K562 (cell line): Measurements from ENCODE around the gene ATG13. TPM values are rescaled to one million over a fixed set of nuclear protein-coding genes. Genes with fewer than 3 reads are reported as not detected.

Source experiments
- ATAC-seq: fragments of 200-7000 bp; cut with Tn5 transposase; 3 replicates; pipeline ENCODE4 v1.9.1; 2020; ENCODE audit warnings: moderate library complexity
- BruUV-seq: library from RNA; stranded (reverse); fragments of 400-500 nt; replicated peaks from 2 replicates; lab custom pipeline; 2021; lab: Mats Ljungman, UMichigan
- CTCF ChIA-PET: fragments of 300-600 bp; formaldehyde crosslinking; extraction: SDS; loops from one replicate; lab custom pipeline; 2021; ENCODE audit warnings: low intra/inter-chr PET ratio; lab: Yijun Ruan, JAX
- POLR2A ChIA-PET: fragments of 300-600, 350-650 bp; sonication (Branson Sonifier 250); formaldehyde crosslinking; extraction: SDS; loops from one replicate; lab custom pipeline; 2021; ENCODE audit warnings: antibody characterized with exemption, inconsistent platforms; lab: Yijun Ruan, JAX
- DNase-seq, 4 experiments: peaks; one replicate each; pipeline versions ENCODE4 v3.0.0 to v3.0.0-alpha.2; 2011 to 2018; ENCODE audit warnings: low spot score in 3 of 4, mixed read lengths in 3 of 4; ENCODE audit errors: extremely low read depth in 1 of 4
- FAIRE-seq: peaks from 2 replicates; lab custom pipeline; 2011; peaks lifted over from hg19 to GRCh38; lab: Jason Lieb, UNC
- H2AFZ ChIP-seq: 2 replicates; pipeline ENCODE4 v1.6.0; 2011; ENCODE audit warnings: low read depth, low read length, control low read depth, inconsistent platforms
- H3K27ac ChIP-seq: fragments of 200-600 bp; 3 replicates; pipeline ENCODE4 v1.8.0; 2011; ENCODE audit warnings: low read depth, mild to moderate bottlenecking, control low read depth, inconsistent platforms, low read length, moderate library complexity, mixed read lengths; ENCODE audit errors: extremely low read depth
- H3K27me3 ChIP-seq, 2 experiments: fragments of 300-600 bp in 1 of 2; 2 replicates in 1 of 2; 3 replicates in 1 of 2; pipeline versions ENCODE4 v1.6.0 to v1.8.0; 2011; ENCODE audit warnings: inconsistent platforms in 2 of 2, low read length in 2 of 2, mild to moderate bottlenecking in 1 of 2, mixed read lengths in 1 of 2, moderate library complexity in 1 of 2; ENCODE audit not compliant: control insufficient read depth in 2 of 2, insufficient read depth in 2 of 2
- H3K36me3 ChIP-seq: fragments of 300-600 bp; 3 replicates; pipeline ENCODE4 v1.8.0; 2011; ENCODE audit warnings: mild to moderate bottlenecking, low read length, inconsistent platforms; ENCODE audit not compliant: control insufficient read depth, insufficient read depth
- H3K4me1 ChIP-seq, 2 experiments: fragments of 200-600 bp in 1 of 2; replicated peaks in 1 of 2; 2 replicates in 1 of 2; 3 replicates in 1 of 2; pipeline versions ENCODE4 v1.5.1 to v1.8.0; 2011; ENCODE audit warnings: inconsistent platforms in 2 of 2, low read length in 2 of 2, mild to moderate bottlenecking in 1 of 2, mixed read lengths in 1 of 2, moderate library complexity in 1 of 2; ENCODE audit not compliant: control insufficient read depth in 2 of 2, insufficient read depth in 2 of 2
- H3K4me2 ChIP-seq: 2 replicates; pipeline ENCODE4 v1.6.1; 2011; ENCODE audit warnings: low read length, control low read depth, inconsistent platforms, mixed read lengths; ENCODE audit not compliant: insufficient read depth
- H3K4me3 ChIP-seq: fragments of 200-600 bp; sonication (generic), shearing (Covaris generic); 2 replicates; pipeline ENCODE4 v1.5.1; 2016; ENCODE audit warnings: control low read depth, inconsistent platforms
- H3K79me2 ChIP-seq: fragments of 200-600 bp; 3 replicates; pipeline ENCODE4 v1.8.0; 2011; ENCODE audit warnings: low read length, inconsistent platforms; ENCODE audit not compliant: control insufficient read depth, insufficient read depth
- H3K9ac ChIP-seq, 2 experiments: 2 replicates each; pipeline versions ENCODE4 v1.6.0 to v1.6.1; 2011; ENCODE audit warnings: low read depth in 2 of 2, low read length in 2 of 2, control low read depth in 1 of 2, inconsistent platforms in 1 of 2, mild to moderate bottlenecking in 1 of 2, mixed read lengths in 1 of 2; ENCODE audit not compliant: insufficient read depth in 1 of 2
- H3K9me1 ChIP-seq: one replicate; pipeline ENCODE4 v1.6.0; 2011; ENCODE audit warnings: inconsistent platforms, mild to moderate bottlenecking, low read length, moderate library complexity; ENCODE audit not compliant: control insufficient read depth, insufficient read depth
- H3K9me3 ChIP-seq: replicated peaks from 2 replicates; pipeline ENCODE4 v1.5.1; 2011; ENCODE audit warnings: low read depth, low read length, inconsistent platforms; ENCODE audit not compliant: control insufficient read depth, insufficient read depth
- H4K20me1 ChIP-seq: replicated peaks from 2 replicates; pipeline ENCODE4 v1.6.1; 2011; ENCODE audit warnings: low read length, inconsistent platforms, mixed read lengths; ENCODE audit not compliant: control insufficient read depth, insufficient read depth
- ARNT ChIP-seq, 2 experiments: fragments of 450-650 bp; IDR thresholded peaks; 2 replicates each; pipeline ENCODE4 v1.6.1; 2016; ENCODE audit warnings: mild to moderate bottlenecking in 1 of 2
- DDX20 ChIP-seq: fragments of 450-650 bp; IDR thresholded peaks from 2 replicates; pipeline ENCODE4 v1.6.1; 2016; ENCODE audit warnings: missing genetic modification characterization, low read depth, mild to moderate bottlenecking, missing compliant biosample characterization, moderate library complexity
- MTA1 ChIP-seq: fragments of 450-650 bp; IDR thresholded peaks from 2 replicates; pipeline ENCODE4 v1.6.1; 2017; ENCODE audit warnings: borderline replicate concordance
- NONO ChIP-seq, 2 experiments: fragments of 200-400 bp in 1 of 2; fragments of 450-650 bp in 1 of 2; formaldehyde crosslinking in 1 of 2; IDR thresholded peaks; 2 replicates each; pipeline ENCODE4 v1.6.1; 2017; ENCODE audit warnings: low read depth in 2 of 2, mild to moderate bottlenecking in 2 of 2, moderate library complexity in 2 of 2, low read length in 1 of 2
- RAD51 ChIP-seq: fragments of 450-650 bp; IDR thresholded peaks from 2 replicates; pipeline ENCODE4 v1.7.1; 2016; ENCODE audit warnings: low read depth, mild to moderate bottlenecking, borderline replicate concordance
- RB1 ChIP-seq: fragments of 450-650 bp; IDR thresholded peaks from 2 replicates; pipeline ENCODE4 v1.6.1; 2017; ENCODE audit warnings: low read depth, mild to moderate bottlenecking
- SMAD4 ChIP-seq: fragments of 250-450 bp; sonication (Bioruptor Pico); conservative IDR thresholded peaks from 2 replicates; pipeline ENCODE4 v1.8.0; 2021; ENCODE audit warnings: inconsistent platforms, mild to moderate bottlenecking, moderate library complexity
- WGBS: fragments of 100-300 bp; shearing (Covaris generic); methylation state at CpG from one replicate; pipeline ENCODE4 v1.1.6; 2016; ENCODE audit warnings: low coverage, mixed read lengths; ENCODE audit not compliant: insufficient coverage; ENCODE audit errors: missing lambda C conversion rate; 5-methylcytosine and 5-hydroxymethylcytosine counted together
- in situ Hi-C: fragments of 300-500 bp; cut with MboI; formaldehyde crosslinking; loops from 4 replicates; pipeline ENCODE4 v1.15.0; 2018; ENCODE audit warnings: inconsistent platforms, mixed read lengths
- intact Hi-C: fragments of 100-400 bp; cut with micrococcal nuclease; formaldehyde crosslinking; loops from 2 replicates; pipeline ENCODE4 v1.14.2; 2022
- polyA plus RNA-seq, 8 experiments: library from polyadenylated mRNA; depleted of rRNA in 4 of 8; stranded (reverse) in 5 of 8; unstranded in 3 of 8; fragments of >200 nt; fragmentation: Nextera tagmentation in 2 of 8; fragmentation: Illumina TruSeq in 1 of 8; extraction: Ambion mirVana in 2 of 8; extraction: Trizol in 1 of 8; gene quantifications; 2 replicates each; pipeline versions ENCODE4 v1.2.1 to v1.2.3, GENCODE V29; 2011 to 2014; ENCODE audit warnings: inconsistent platforms in 1 of 8, missing spikeins in 1 of 8
- total RNA-seq, 7 experiments: library from RNA; depleted of rRNA in 6 of 7; stranded (reverse); fragments of >200 nt in 6 of 7; fragmentation: Illumina TruSeq in 2 of 7; extraction: Trizol in 2 of 7; gene quantifications; 2 replicates each; pipeline versions ENCODE4 v1.2.1 to v1.2.3, GENCODE V29; 2011 to 2021; ENCODE audit warnings: low replicate concordance in 1 of 7
- TF ChIP-seq, protein P1 (sequence below): fragments of 450-650 bp; formaldehyde crosslinking; IDR thresholded peaks from 2 replicates; pipeline ENCODE4 v1.4.0; 2020; ENCODE audit warnings: mild to moderate bottlenecking, mixed read lengths

The ATG13 gene
- total and polyA plus RNA-seq, 9 of the 15 experiments (the other 6 are each of a cell fraction or from before 2014, with no cell fraction given): 13.1 to 61.5 (median 36.5) TPM

DNA sequence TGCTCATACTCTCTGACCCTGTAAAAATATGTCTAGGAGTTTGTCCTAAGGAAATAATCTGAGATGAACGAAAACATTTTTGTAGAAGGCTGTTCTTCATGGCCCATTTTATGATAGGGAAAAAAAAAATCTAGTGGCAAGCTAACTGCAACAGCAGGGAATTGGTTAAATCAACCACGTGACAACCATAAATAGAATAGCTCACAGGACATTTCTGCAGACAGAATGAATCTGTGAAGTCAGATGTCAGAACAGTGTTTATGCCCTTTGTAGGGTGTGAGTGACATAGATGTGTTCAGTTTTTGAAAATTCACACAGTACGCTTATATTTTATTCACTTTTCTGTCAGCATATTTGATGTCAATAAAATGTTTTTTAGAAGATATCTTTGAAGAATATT is 67.0 kb downstream of the ATG13 start:
- no peaks in the 10 kb centered on the region; a peak in 1 of 5 replicates for H3K4me1 ChIP-seq
- in situ Hi-C loops: no loop called here
- no peaks in the 10 kb centered on the region for H3K27me3 ChIP-seq
- H3K9me1 ChIP-seq: no peaks in the 10 kb centered on the region
- POLR2A ChIA-PET: interaction anchor here (1.1 kb wide), 1 partner anchor 10 kb away, joined by 5 read pairs; no protein-coding TSS in a partner anchor
- no peak overlapping the region for H3K4me3 ChIP-seq
- DNase-seq: no peak
- no peaks in the 10 kb centered on the region for H4K20me1 ChIP-seq
- 78% methylated on average over 3 of the region's 3 CpGs for WGBS
- BruUV-seq: no TSS peak
- H3K9me3 ChIP-seq: no peaks in the 10 kb centered on the region
- TF ChIP-seq ARNT (IDR thresholded peaks at IDR 0.05) (no peak), SMAD4 (CRISPR knock-in tag) (no peak), MTA1 (no peak), RB1 (no peak), NONO (IDR thresholded peaks at IDR 0.05; ENCODE audit: low read depth in 2 of 2, low read length in 1 of 2) (no peak), DDX20 (tag) (no peak), RAD51 (peak; percentile 15; the same call in 1 of the 2 replicates)
- TF ChIP-seq, protein P1, sequence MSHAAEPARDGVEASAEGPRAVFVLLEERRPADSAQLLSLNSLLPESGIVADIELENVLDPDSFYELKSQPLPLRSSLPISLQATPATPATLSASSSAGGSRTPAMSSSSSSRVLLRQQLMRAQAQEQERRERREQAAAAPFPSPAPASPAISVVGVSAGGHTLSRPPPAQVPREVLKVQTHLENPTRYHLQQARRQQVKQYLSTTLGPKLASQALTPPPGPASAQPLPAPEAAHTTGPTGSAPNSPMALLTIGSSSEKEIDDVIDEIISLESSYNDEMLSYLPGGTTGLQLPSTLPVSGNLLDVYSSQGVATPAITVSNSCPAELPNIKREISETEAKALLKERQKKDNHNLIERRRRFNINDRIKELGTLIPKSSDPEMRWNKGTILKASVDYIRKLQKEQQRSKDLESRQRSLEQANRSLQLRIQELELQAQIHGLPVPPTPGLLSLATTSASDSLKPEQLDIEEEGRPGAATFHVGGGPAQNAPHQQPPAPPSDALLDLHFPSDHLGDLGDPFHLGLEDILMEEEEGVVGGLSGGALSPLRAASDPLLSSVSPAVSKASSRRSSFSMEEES (CRISPR knock-in tag): peak; percentile 38
- TF ChIP-seq, all 486 proteins: peak for 2
- CTCF ChIA-PET: no interaction called here
- intact Hi-C loops: no loop called here
- Histone ChIP-seq H3K4me2 (no peak overlapping the region), H3K36me3 (peaks cover 47% of the 10 kb centered on the region; the same call in 2 of the 3 replicates), H3K27ac (no peak overlapping the region), H2AFZ (no peak overlapping the region), H3K9ac (no peak overlapping the region), H3K79me2 (no peaks in the 10 kb centered on the region)
- ATAC-seq (no peak), FAIRE-seq (no peak)
